ENCODE data around the gene TREML4.
"Not testable (repeated sequence)": the region's sequence is repeated elsewhere in the genome, so short reads cannot be mapped to it uniquely, and the experiment has no call there.

The TREML4 gene, protein sequence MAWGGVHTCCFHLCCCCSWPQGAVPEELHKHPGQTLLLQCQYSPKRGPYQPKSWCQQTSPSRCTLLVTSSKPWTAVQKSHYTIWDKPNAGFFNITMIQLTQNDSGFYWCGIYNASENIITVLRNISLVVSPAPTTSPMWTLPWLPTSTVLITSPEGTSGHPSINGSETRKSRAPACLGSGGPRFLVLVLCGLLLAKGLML

DNA sequence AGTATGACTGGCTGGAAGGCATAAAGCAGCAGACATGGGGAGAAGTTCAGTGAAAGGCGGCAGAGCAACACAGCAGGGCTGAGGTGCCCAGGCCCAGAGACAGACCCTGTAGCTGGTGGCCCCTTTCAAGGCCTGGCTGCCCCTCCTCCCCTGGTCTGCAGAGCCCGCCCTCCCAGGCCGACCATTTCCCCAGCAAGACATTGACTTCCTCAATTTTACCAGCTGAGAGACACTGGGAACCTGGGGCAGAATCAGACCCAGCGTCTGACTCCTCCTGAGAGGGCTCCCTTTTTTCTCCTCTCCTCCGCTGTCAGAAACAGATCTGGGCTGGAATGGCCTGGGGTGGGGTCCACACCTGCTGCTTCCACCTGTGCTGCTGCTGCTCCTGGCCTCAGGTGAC is at the start of gene TREML4:
TSS of gene TREML4 (plus strand) at position 254 of the 400 bp plus-strand sequence. CDS start at position 333, 79 bp downstream.
- DNase-seq, result no peak

DNA sequence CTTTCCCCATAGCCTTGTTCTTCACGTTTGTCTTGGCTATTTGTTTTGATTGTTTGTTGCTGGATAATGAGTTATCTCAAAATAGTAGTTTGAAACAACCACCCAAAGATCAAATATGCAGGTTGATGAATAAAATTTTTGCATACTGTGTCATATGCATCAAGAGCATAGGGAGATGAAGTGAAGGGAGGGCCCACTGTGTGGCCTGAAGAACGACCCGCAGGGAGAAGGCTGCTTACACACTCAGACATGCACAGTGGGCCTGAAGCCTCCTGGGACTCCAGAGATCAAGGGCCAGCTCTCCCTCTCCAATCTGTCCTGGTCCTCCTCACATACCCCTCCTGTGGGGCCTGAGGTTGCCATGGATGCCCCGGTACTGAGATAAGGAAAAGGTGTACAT is 49.0 kb upstream of the TREML4 start:
- no peak for DNase-seq

DNA sequence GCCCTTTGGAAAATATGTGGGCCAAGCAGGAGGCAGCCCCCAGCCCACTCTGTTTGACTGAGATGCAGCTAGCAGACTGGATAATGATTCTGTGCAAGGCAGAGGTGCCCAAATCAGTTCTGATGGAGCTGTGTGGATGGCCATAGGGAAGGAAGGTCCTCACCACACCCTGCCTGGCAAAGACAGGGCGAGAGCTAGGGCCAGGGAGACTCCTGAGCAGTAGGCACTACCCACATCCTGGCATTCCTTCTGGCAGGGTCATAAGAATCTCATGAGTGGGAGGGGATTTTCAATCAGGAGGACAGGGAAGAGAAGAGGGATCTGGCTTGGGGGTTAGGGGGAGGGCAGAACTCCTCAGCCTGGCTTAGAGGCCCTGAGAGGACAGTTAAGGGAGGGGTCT is 46.6 kb upstream of the TREML4 start:
- DNase-seq, result no peak

DNA sequence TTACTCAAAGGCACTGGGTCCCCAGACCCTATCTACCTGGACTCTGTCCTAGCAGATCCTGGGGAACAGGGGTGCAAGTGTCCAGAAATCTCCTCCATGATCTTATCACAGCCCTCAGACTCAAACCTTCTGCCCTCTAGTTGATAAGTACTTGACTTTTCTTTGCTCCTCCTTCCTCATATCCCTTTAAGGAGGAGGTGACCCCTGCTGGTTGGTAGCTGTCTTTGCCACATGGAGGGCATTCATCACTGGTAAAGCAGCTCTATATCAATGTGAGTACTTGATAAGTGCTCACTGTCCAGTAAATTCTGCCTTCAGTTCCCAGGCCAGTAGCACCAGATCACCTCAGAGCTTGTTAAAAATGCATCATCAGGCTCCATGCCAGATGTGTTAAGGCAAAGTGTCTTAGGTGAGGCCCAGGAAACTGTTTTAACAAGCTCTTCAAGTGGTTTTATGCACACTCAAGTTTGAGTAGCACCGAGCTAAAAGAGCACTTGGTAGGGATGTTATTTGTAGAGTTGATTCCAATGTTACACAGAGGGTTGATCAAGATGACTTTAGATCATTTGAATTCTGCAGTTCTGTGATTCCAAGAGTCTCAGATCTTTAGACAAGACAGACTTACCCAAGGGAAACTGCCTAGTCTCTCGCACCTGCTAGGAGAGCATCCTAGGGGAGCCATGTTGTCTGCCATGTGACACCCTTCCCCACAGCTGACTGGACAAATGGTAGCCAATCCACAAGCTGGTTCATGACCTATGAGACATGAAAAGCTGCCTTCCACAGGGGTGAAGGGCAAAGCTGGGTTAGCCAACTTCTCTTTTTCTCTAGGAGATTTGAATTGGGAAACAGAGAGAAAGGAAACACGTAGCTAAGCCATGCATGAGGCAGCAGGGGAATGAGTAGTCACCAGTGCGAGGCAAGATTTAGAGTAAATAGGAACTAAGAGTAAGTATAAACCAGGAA is 45.8 kb upstream of the TREML4 start:
- DNase-seq, result peak; percentile 67

DNA sequence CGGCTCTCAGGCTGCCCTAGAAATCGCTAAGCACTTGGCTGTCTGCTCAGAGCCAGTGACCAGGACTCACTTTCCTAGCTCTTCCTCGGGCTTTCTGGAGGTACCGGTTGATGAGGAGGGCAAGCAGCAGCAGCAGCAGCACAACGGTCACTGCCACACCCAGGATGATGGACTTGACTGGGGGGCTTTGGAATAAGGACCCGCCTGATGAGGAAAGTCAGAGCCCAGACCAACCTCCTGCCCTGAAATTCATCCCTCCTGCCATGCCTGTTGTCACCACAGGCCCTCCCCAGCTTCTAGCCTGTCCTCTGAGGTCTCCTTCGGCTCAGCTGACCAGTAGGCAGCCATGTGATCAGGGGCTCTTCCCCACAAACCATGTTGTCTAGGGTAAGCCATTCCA is 43.4 kb upstream of the TREML4 start:
- no peak for DNase-seq

DNA sequence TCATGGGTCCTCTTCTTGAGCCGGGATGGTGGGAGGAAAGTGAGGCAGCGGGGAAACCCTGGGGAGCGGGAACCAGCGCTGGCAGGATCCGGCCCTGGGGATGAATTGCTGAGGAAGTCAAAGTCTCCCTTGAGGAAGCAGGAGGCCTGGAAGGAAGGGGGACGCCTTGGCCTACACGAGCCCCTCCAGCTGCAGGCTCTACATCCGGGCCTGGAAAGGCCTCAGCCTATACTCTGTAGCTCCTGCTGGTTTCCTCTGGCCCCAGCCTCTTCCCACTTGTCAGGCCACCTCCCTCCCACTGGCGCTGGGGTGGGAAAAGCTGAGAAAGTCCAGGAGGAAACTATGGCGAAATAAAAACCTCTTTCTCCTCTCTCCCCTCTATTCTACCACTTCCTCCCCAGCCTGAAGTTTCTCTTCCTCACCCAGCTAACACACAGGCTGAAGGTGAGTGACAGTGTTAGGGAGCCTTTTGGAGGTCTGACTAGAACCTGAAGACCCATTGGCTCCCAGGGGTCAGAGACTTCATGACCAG is 42.1 kb upstream of the TREML4 start:
- no peak for DNase-seq

DNA sequence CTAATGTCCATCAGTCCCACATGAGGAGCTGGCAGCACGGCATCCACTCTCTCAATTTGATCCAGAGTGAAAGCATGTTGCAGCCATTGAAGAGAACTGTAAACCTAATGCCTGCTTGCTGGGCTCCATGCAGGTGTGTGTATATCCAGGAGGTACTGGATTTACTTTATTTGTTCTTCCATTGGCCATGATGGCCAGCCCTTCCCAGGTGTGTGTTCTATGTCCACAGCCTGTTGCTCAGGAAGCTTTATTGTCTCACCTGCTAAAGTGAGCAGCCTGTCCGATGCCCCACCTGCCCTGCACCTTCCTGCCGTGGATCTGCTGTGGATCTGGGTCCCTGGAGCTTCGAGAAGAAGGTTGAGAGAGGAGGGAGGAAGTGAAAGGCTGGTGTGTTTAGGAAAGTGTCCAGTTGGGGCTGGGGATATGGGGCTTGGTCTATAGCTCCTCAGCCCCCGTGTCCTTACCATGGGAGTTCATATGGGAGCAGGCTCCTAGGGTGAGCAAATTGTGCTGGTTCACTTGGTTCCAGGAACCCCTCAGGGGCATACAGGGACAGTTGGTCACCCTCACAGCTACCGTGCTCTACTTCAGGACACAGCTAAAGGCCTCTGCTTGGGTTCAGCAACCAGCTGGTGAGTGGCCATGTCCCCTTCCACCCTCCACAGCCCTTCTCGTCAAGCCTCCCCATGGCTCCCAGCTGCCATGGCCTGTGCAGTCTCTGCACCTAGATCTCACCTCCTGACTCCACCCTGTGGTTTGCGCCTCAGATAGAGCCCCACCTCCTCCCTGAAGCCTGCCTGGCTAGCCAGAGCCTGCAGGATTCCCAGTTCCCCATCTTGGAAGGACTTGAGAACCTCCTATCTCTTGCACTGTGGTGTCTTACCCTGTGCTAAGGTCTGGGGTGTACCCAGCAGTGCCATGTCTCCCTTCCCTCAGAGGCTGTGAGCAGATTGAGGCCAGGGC is 39.9 kb upstream of the TREML4 start:
- DNase-seq, result no peak

DNA sequence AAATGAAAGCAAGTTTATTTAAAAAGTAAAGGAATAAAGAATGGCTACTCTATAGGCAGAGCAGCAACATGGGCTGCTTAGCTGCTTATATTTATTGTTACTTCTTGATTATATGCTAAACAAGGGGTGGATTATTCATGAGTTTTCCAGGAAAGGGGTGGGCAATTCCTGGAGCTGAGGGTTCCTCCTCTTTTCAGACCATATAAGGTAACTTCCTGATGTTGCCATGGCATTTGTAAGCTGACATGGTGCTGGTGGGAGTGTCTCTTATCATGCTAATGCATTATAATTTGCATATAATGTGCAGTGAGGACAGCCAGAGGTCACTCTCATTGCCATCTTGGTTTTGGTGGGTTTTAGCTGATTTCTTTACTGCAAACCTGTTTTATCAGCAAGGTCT is 39.1 kb upstream of the TREML4 start:
- not testable (repeated sequence) for DNase-seq

DNA sequence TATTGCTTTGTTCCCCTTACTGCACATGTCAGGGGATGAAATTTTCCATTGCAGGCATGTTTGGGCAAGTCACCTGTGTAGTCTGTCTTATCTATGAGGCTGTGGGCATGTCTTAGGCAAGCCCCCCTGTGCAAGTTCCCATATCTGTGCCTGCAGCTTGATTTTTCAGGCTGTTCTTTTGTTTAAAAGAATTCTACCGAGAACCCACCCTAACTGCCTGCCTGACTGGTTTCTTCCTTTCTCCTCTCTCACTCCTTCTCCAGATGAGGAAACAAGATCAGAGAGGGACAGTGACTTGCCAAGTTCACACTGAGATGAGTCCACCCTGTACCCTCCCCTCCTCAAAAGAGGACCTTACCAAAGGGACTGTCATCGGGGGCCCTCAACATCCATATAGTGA is 38.2 kb upstream of the TREML4 start:
- DNase-seq, result no peak

DNA sequence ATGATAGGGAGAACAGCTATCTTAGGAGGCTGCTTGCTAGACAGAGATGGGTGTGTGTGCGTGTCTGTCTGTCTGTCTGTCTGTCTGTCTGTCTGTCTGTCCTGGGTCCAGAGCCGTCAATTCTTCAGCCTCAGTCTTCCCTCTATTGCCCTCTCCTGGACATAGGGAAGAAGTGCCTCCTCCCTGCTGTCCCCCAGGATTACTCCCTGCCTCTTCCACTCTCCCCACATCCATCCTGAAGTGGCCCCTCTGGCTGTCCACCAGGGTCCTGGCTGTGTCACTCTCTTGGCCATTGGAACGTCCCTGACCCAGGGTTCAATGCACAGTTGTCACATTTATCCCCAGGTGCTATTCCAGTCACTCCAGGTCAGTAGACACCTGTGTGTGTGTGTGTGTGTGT is 37.4 kb upstream of the TREML4 start:
- no peak for DNase-seq

DNA sequence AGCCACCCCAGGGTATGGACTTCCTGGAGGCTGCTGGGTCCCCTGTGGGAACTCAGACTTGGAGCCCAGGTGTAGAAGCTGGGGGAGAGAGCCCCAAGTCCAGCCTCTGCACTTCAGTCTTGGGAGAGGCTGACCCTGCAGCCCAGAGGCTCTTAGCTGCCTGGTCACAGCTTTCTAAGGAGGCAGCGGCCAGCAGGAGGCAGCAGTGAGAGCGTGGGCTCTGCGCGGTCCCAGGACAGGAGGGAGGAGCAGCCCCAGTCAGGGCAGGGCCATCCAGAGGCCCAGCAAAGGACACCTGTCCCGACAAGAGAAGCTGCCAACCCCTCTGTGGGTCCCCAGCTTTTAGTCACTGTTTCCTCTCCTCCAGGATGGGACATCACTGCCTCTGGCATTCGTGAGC is 36.6 kb upstream of the TREML4 start:
- DNase-seq, result no peak

DNA sequence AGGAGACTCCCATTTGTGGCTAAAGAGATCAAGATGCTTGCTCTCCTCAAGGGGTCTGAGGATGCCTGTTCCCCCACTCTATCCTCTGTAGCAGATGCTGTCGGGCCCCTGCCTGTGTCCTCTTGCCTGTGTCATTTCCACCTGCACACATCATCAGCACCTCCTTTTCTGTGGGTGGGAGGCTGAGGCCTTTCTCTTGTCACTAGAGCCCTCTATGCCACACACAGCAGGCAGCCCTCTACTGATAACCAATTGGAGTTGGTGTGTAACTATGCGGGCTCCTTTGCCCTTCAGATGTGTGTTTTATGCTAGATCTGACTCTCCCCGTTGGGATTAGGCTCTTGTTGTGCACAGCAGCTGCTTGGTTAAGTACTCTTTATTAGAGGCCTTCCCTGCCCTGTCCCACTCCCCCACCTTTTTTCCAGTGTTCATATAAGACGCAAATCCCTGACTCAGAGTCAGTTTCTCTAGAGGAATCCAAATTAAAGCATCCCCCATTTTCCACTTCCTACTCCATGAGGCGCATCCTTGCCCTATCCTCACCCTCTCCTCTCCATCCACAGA is 34.9 kb upstream of the TREML4 start:
- DNase-seq, result no peak

DNA sequence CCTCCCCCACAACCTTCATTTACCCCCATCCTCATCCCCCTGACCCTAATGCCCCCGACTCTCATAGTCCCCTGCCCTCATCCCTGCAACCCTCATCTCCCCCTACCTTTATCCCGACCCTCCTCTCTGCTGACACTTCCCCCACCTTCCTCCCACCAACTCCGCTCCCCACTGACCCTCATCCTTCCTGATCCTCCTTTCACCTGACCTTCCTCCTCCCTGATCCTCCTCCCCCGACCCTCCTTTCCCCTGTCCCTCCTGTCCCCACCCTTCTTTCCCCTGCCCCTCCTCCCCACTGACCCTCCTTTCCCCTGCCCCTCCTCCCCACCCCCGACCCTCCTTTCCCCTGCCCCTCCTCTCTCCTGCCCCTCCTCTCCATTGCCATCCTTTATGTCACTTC is 34.3 kb upstream of the TREML4 start:
- no peak for DNase-seq

DNA sequence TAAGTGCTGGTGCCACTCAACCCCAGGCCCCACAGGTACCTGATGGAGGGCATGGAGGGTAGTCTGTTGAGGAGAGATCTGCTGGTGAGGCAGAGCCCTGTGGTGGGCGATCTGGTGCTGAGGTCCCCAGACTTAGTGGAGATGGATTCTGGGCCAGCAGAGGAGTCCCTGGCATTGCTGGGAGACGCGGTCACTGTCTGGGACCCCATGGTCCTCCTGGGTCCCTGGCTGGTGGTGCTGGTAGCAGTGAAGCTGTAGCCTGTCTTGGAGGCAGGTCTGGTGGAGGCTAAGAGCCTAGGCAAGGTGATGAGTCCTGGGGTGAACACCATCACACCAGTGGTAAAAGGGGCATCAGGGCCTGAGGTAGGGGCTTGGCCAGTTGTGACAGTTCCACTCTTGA is 33.8 kb upstream of the TREML4 start:
- DNase-seq, result no peak

DNA sequence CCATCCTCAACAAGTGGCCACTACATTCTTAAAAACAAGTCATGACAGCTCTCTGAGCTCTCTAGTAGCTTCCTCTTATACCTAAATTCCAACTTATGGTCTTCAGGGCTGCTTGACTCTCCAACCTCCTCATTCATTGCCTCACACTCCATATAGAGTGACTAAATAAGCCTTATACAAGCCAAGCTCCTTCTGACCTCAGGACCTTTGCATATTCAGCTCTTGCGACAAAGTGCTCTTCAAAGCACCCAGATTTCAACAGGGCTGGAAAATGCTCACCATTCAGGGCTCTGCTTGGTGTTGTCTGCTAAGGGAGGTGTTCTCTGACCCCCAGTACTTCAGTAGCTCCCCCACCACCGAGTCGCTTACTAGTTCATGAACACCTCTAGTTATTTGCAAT is 30.9 kb upstream of the TREML4 start:
- no peak for DNase-seq

DNA sequence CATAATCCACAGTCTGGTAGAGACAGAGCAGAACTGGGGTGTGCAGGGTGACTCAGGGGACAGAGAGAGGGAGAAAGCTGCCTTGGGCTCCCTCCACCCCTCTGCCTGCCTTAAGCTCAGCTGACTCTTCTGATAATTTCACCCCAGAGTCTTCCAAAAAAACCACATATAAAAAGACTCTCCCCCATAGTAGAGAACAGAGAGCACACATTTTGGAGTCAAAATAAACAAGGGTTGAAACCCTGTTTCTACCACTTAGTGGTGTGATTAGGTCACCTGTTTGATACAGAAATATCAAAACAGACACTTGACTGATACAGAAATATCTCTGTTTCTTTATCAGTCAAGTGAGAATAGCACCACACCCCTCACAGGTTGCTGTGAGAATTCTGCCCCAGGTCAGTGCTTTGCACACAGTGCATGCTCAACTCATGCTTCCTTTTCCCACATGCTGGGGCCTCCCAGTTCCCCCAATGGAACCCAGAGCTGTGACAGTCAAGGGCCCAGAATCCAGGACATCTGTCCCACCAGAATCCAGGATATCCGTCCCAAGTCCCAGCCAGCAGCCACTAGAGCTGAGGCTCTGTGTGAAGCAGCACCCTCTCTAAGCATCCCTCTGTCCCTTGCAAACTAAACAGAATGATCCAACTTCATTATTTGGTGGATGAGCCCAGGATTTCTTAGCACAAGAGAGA is 28.4 kb upstream of the TREML4 start:
- DNase-seq, result no peak

DNA sequence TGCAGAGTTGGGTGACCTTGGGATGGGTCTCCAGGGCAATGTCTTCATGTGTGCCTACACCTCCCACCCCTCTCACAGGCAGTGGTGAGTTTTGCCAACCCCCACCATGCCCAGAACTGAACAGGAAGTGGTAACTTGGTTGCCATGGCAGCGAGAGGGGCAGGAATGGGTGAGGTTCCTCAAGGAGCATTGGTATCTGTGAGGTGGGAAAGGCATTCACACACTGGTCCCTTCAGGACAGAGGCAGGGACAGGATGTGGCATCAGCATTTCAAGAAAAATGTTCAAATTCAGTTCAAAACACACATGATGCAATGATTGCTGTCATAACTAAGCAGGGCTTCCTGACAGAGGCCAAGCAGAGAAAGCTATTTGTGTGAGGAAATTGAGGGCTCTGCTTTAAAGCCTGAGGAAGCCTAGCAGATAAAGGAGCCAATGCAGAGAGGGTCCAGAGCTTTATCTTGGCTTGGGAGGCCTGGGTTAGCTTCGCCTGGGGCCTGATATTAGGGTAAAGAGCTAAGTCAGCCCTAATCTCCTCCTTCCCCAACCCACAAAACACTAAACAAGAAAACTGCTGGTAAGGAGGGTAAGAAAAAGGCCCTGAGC is 27.8 kb upstream of the TREML4 start:
- DNase-seq, result no peak

DNA sequence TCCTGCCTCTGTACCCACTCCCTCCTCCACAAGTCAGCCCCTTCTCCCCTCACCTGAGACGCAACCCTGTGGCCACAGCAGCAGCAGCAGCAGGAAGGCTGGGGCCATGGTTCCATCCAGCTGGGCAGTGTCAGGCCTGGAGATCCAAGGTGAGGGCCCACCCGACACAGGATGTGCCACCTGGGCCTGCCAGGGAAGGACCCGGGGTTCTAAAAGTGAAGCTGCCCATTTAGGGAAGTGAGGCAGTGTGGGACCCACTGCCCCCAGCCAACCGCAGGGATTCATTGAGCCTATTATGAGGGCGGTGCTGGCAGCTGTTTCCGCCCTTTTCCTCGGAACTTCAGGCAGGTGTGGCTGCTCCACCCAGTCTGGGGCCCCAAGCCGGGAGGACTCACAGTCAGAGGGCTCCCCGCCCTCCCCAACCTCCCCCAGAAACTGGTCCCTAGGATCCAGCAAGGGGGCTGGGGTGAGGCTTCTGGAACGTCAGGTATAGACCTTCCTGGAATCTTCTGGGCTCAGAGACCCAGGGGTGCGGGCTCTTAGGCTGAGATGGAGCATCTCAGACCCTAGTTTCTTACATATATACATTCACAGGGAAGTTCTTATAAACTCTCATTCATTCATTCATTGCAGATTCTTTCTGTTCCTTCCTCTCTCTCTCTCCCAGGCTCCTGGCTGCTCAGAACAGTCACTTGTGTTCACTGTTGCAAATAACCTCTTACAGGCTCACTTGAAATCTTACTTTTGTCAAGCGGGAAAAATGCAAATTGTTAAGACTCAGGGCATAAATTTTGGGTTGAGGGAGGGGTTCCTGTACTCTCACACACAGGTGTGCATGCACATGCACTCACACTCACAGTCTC is 27.0 kb upstream of the TREML4 start, which contains the start of gene TREML2:
TSS of gene TREML2 (minus strand) at position 249 of the 863 bp plus-strand sequence. CDS start at position 108, 141 bp downstream.
- no peak for DNase-seq

DNA sequence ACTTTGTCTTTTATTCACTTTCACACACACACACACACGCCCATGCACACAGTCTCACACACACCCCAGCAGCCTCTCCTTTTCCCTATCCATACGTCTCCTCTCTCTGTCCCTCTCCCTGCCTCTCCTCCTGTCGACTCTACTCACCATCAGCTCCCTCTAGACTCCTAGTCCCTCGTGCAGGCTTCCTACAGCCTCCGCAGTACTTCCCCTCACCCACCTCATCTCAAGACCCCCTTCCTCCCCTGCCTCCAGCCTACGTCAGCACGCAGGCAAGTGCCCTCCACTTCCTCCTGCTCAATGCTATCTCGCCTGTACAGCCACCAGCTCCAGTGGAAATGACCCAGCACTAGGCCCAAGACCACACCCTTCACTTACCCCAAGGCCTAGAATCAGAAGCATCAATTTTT is 26.4 kb upstream of the TREML4 start:
- no peak for DNase-seq

DNA sequence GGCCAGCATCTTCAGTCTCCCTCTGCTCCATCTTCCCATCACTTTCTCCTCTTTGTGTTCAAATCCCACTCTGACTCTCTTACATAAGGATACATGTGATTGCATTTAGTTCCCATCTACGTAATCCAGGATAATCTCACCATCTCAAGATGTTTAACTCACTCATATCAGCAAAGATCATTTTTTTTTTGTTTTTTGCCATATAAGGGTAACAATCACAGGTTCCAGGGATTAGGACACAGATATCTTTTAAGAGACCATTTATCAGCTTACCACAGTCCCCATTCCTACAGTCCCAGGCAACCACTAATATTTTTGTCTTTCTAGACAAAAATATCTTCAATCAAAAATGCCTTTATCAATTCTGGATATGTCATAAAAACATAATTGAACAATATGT is 24.0 kb upstream of the TREML4 start:
- DNase-seq, result no peak

All from NCI-H1105 (cell line).